SJSA1 (cell line): ENCODE results near the gene GNG12. TPM values are rescaled to one million over a fixed set of nuclear protein-coding genes. Genes with fewer than 3 reads are reported as not detected.

Source experiments
- DNase-seq, 2 experiments: peaks; one replicate each; pipeline ENCODE4 v3.0.0-alpha.2; 2015 to 2020; ENCODE audit warnings: low spot score in 2 of 2, low read depth in 1 of 2
- H3K27ac ChIP-seq: fragments of 250-450 bp; sonication (Bioruptor Pico); 2 replicates; pipeline ENCODE4 v1.5.1; 2020; ENCODE audit warnings: mild to moderate bottlenecking, moderate library complexity
- H3K27me3 ChIP-seq: fragments of 250-450 bp; sonication (Bioruptor Pico); replicated peaks from 2 replicates; pipeline ENCODE4 v1.5.1; 2020; ENCODE audit warnings: mild to moderate bottlenecking, moderate library complexity
- H3K36me3 ChIP-seq: fragments of 250-450 bp; sonication (Bioruptor Pico); 2 replicates; pipeline ENCODE4 v1.5.1; 2020; ENCODE audit warnings: mild to moderate bottlenecking
- H3K4me1 ChIP-seq: fragments of 250-450 bp; sonication (Bioruptor Pico); replicated peaks from 2 replicates; pipeline ENCODE4 v1.6.1; 2021; ENCODE audit warnings: mild to moderate bottlenecking
- H3K4me3 ChIP-seq: fragments of 250-450 bp; sonication (Bioruptor Pico); 2 replicates; pipeline ENCODE4 v1.5.1; 2020; ENCODE audit warnings: mild to moderate bottlenecking
- H3K9me3 ChIP-seq: fragments of 250-450 bp; sonication (Bioruptor Pico); replicated peaks from 2 replicates; pipeline ENCODE4 v1.5.1; 2020; ENCODE audit warnings: mild to moderate bottlenecking
- total RNA-seq: library from RNA; depleted of rRNA; stranded (reverse); fragments of >200 nt; shearing (Covaris generic); gene quantifications from 2 replicates; pipeline ENCODE4 v1.2.3, GENCODE V29; 2014; rRNA removed

Gene GNG12
- total RNA-seq, result 208 and 330 TPM in 2 replicates

- H3K27me3 ChIP-seq, result no peaks in the 10 kb centered on the region
- H3K27ac ChIP-seq, result peak within 1 kb of the TSS; percentile 80
- H3K4me1 ChIP-seq, result peaks cover 30% of the 10 kb centered on the region
- peak within 1 kb of the TSS; percentile 87 for H3K4me3 ChIP-seq
- no peaks in the 10 kb centered on the region for H3K9me3 ChIP-seq
- DNase-seq, result peak; percentile 92 to 93
- peaks cover 22% of the 10 kb centered on the region for H3K36me3 ChIP-seq
These were observed at the start of gene GNG12 for GRCh38 chr1:67832737-67833601. TSS of gene GNG12 (minus strand) at chr1:67833467. CDS start at chr1:67707686, 125,781 bp downstream.

- no peak for DNase-seq
- no peaks in the 10 kb centered on the region for H3K36me3 ChIP-seq
- H3K27ac ChIP-seq, result no peak overlapping the region
- H3K4me3 ChIP-seq, result no peak overlapping the region
- H3K27me3 ChIP-seq, result no peaks in the 10 kb centered on the region
- H3K4me1 ChIP-seq, result peaks cover 17% of the 10 kb centered on the region
- H3K9me3 ChIP-seq, result no peaks in the 10 kb centered on the region
These were observed 49.1 kb upstream of the GNG12 start for GRCh38 chr1:67882196-67882958.

GRCh38 chr1:67880056-67880601 is 46.9 kb upstream of the GNG12 start:
- no peak for DNase-seq
- H3K9me3 ChIP-seq, result no peaks in the 10 kb centered on the region

GRCh38 chr1:67879485-67879884 is 46.2 kb upstream of the GNG12 start:
- Histone ChIP-seq H3K27me3 (no peaks in the 10 kb centered on the region), H3K4me3 (no peak overlapping the region), H3K9me3 (no peaks in the 10 kb centered on the region), H3K4me1 (peaks cover 17% of the 10 kb centered on the region), H3K27ac (no peak overlapping the region), H3K36me3 (no peaks in the 10 kb centered on the region)
- DNase-seq, result no peak

More at GRCh38 chr1:67880056-67880601, 46.9 kb upstream of the GNG12 start:
- Histone ChIP-seq H3K4me3 (no peak overlapping the region), H3K36me3 (no peaks in the 10 kb centered on the region), H3K4me1 (peaks cover 13% of the 10 kb centered on the region), H3K27ac (no peak overlapping the region), H3K27me3 (no peaks in the 10 kb centered on the region)

- Histone ChIP-seq H3K4me1 (peaks cover 6% of the 10 kb centered on the region), H3K27me3 (no peaks in the 10 kb centered on the region), H3K4me3 (no peak overlapping the region), H3K27ac (peak overlapping the region; percentile 6), H3K36me3 (no peaks in the 10 kb centered on the region), H3K9me3 (no peaks in the 10 kb centered on the region)
- peak in 1 of 2 experiments; percentile 33 for DNase-seq
These were observed 41.3 kb upstream of the GNG12 start for GRCh38 chr1:67874501-67875111.

GRCh38 chr1:67869233-67869632 is 36.0 kb upstream of the GNG12 start:
- Histone ChIP-seq H3K27me3 (no peaks in the 10 kb centered on the region), H3K36me3 (no peaks in the 10 kb centered on the region), H3K4me3 (no peak overlapping the region), H3K27ac (no peak overlapping the region), H3K4me1 (no peaks in the 10 kb centered on the region; the same call in 1 of the 2 replicates), H3K9me3 (no peaks in the 10 kb centered on the region)
- DNase-seq, result no peak

GRCh38 chr1:67863637-67864036 is 30.4 kb upstream of the GNG12 start:
- Histone ChIP-seq H3K27ac (no peak overlapping the region), H3K27me3 (no peaks in the 10 kb centered on the region), H3K36me3 (no peaks in the 10 kb centered on the region), H3K4me3 (no peak overlapping the region), H3K9me3 (no peaks in the 10 kb centered on the region), H3K4me1 (peaks cover 15% of the 10 kb centered on the region)
- DNase-seq, result no peak

- Histone ChIP-seq H3K27ac (no peak overlapping the region), H3K9me3 (no peaks in the 10 kb centered on the region), H3K4me3 (no peak overlapping the region), H3K4me1 (peaks cover 15% of the 10 kb centered on the region), H3K36me3 (no peaks in the 10 kb centered on the region), H3K27me3 (no peaks in the 10 kb centered on the region)
- no peak for DNase-seq
These were observed 29.4 kb upstream of the GNG12 start for GRCh38 chr1:67862685-67863084.

GRCh38 chr1:67861856-67862516 is 28.7 kb upstream of the GNG12 start:
- Histone ChIP-seq H3K27me3 (no peaks in the 10 kb centered on the region), H3K27ac (no peak overlapping the region), H3K9me3 (no peaks in the 10 kb centered on the region), H3K4me3 (no peak overlapping the region), H3K4me1 (peaks cover 15% of the 10 kb centered on the region), H3K36me3 (no peaks in the 10 kb centered on the region)
- no peak for DNase-seq

- DNase-seq, result no peak
- peaks cover 21% of the 10 kb centered on the region for H3K4me1 ChIP-seq
- no peaks in the 10 kb centered on the region for H3K9me3 ChIP-seq
- H3K27ac ChIP-seq, result no peak overlapping the region
- no peaks in the 10 kb centered on the region for H3K36me3 ChIP-seq
- no peak overlapping the region for H3K4me3 ChIP-seq
- no peaks in the 10 kb centered on the region for H3K27me3 ChIP-seq
These were observed 27.5 kb upstream of the GNG12 start for GRCh38 chr1:67860776-67861175.

GRCh38 chr1:67856921-67857320 is 23.7 kb upstream of the GNG12 start:
- no peaks in the 10 kb centered on the region for H3K36me3 ChIP-seq
- H3K27ac ChIP-seq, result no peak overlapping the region
- no peak overlapping the region for H3K4me3 ChIP-seq
- H3K4me1 ChIP-seq, result peaks cover 37% of the 10 kb centered on the region
- DNase-seq, result no peak
- no peaks in the 10 kb centered on the region for H3K27me3 ChIP-seq
- H3K9me3 ChIP-seq, result no peaks in the 10 kb centered on the region

GRCh38 chr1:67855961-67856360 is 22.7 kb upstream of the GNG12 start:
- Histone ChIP-seq H3K4me3 (no peak overlapping the region), H3K27me3 (no peaks in the 10 kb centered on the region), H3K9me3 (no peaks in the 10 kb centered on the region), H3K4me1 (peaks cover 33% of the 10 kb centered on the region), H3K36me3 (no peaks in the 10 kb centered on the region), H3K27ac (peak overlapping the region; percentile 13; the same call in 1 of the 2 replicates)
- DNase-seq, result peak in 1 of 2 experiments; percentile 25

GRCh38 chr1:67855444-67855843 is 22.2 kb upstream of the GNG12 start:
- Histone ChIP-seq H3K9me3 (no peaks in the 10 kb centered on the region), H3K4me1 (peaks cover 33% of the 10 kb centered on the region), H3K4me3 (no peak overlapping the region), H3K36me3 (no peaks in the 10 kb centered on the region), H3K27me3 (no peaks in the 10 kb centered on the region), H3K27ac (peak overlapping the region; percentile 13; the same call in 1 of the 2 replicates)
- peak in 1 of 2 experiments; percentile 32 for DNase-seq
